Measurements from ENCODE around the gene FGF2. TPM values are rescaled to one million over a fixed set of nuclear protein-coding genes. Genes with fewer than 3 reads are reported as not detected.
"Not testable (repeated sequence)": the region's sequence is repeated elsewhere in the genome, so short reads cannot be mapped to it uniquely, and the experiment has no call there.

The FGF2 gene
- total RNA-seq, 2 donors from 2014 or later = 25.5 to 50.2 TPM

DNA sequence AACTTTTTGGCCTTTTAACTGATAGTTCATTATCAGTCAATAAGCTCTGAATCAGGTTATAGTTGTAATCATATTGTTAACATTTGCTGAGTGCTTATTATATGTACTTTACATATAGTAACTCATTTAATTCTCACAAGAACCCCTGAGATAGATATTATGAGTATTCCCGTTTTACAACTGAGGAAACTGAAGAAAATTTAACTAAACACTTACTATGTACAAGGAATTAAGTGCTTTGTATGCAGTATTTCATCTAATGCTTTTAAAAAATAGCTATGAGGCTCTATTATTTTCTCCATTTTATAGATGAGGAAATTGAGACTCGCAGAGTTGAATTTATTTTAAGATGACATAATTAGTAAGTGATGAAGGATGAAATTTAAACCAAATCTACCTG is 27.7 kb upstream of the FGF2 start:
- H3K27ac ChIP-seq = peak overlapping the region in 1 of 2 donors; percentile 74
- H3K4me3 ChIP-seq = no peak overlapping the region
- DNase-seq (ENCODE audit: low spot score) = no peak
- no peak for ATAC-seq (ENCODE audit: insufficient number of reproducible peaks, low FRiP score, low read depth)
- no peaks in the 10 kb centered on the region for H3K9me3 ChIP-seq
- H3K4me1 ChIP-seq (ENCODE audit: control insufficient read depth in 1 of 2, low read depth in 2 of 2) = peaks cover 8 to 14% of the 10 kb centered on the region in 2 donors
- TF ChIP-seq, protein P1, sequence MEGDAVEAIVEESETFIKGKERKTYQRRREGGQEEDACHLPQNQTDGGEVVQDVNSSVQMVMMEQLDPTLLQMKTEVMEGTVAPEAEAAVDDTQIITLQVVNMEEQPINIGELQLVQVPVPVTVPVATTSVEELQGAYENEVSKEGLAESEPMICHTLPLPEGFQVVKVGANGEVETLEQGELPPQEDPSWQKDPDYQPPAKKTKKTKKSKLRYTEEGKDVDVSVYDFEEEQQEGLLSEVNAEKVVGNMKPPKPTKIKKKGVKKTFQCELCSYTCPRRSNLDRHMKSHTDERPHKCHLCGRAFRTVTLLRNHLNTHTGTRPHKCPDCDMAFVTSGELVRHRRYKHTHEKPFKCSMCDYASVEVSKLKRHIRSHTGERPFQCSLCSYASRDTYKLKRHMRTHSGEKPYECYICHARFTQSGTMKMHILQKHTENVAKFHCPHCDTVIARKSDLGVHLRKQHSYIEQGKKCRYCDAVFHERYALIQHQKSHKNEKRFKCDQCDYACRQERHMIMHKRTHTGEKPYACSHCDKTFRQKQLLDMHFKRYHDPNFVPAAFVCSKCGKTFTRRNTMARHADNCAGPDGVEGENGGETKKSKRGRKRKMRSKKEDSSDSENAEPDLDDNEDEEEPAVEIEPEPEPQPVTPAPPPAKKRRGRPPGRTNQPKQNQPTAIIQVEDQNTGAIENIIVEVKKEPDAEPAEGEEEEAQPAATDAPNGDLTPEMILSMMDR (IDR thresholded peaks at IDR 0.05) = no peak
- no peaks in the 10 kb centered on the region for H3K27me3 ChIP-seq (replicated peaks; ENCODE audit: insufficient read depth)
- H3K36me3 ChIP-seq = no peaks in the 10 kb centered on the region

DNA sequence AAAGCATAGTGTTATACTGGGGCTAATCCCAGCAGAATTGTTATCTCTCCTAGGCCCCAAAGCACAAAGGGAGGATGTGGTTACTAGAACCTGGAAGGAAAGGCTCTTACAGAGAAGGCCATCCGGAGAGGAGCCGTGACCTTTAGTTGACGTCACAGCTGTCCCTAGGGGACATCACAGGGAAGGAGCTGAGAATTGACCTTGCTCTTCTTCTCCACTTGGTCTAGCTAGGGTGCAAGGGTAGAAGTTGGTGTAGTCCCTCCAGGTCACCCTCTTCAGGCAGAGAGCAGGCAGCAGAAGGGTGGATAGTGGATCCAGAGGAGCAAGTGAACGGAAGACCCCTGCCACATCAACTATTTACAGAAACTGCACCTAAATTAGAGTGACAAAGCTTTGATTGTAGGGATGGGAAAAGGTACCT is 22.8 kb upstream of the FGF2 start:
- ATAC-seq (ENCODE audit: insufficient number of reproducible peaks, low FRiP score, low read depth) = no peak

DNA sequence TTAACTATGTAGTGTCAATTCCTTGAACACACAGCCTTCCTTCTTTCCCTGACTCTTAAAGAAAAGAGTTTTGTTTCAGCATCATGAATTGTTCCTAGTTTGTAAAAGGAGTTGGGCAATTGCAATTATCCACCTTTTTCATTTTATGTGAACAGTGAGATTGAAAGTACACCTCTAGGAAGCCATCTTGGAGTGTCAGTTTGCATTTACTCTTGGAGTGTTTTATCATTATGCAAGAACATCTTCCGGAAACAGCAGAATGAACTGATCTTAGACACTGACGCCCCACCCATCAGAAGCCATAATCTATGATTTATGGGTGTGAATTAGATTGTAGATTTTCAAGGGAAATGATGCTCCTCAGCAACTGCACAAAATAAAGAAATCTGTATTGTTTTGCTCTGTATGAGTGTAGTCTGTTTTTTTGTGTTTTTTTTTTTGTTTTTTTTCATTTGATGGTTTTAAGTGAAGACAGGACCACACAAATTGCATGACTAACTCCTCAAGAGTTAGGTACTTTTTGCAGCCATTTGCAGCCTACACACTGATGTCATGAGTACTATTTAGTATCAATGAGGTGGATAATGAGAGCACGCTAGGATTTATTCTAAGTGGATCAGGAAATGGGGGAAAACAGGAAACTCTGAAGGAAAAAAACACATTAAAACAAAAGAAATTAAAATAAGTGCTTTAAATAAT is 19.5 kb upstream of the FGF2 start:
- TF ChIP-seq, protein P1 (IDR thresholded peaks at IDR 0.05) = no peak
- Histone ChIP-seq H3K4me1 (ENCODE audit: control insufficient read depth in 1 of 2, low read depth in 2 of 2) (no peaks in the 10 kb centered on the region), H3K36me3 (no peaks in the 10 kb centered on the region), H3K27ac (no peak overlapping the region), H3K4me3 (no peak overlapping the region), H3K9me3 (no peaks in the 10 kb centered on the region), H3K27me3 (replicated peaks; ENCODE audit: insufficient read depth) (no peaks in the 10 kb centered on the region)
- ATAC-seq (ENCODE audit: insufficient number of reproducible peaks, low FRiP score, low read depth) (no peak), DNase-seq (ENCODE audit: low spot score) (no peak)

More for the DNA sequence above, 22.8 kb upstream of the FGF2 start:
- Histone ChIP-seq H3K27ac (no peak overlapping the region), H3K9me3 (no peaks in the 10 kb centered on the region), H3K4me1 (ENCODE audit: control insufficient read depth in 1 of 2, low read depth in 2 of 2) (peaks cover 1 to 2% of the 10 kb centered on the region in 2 donors), H3K4me3 (no peak overlapping the region), H3K36me3 (no peaks in the 10 kb centered on the region), H3K27me3 (replicated peaks; ENCODE audit: insufficient read depth) (no peaks in the 10 kb centered on the region)
- no peak for DNase-seq (ENCODE audit: low spot score)
- TF ChIP-seq, protein P1 (IDR thresholded peaks at IDR 0.05) = no peak

DNA sequence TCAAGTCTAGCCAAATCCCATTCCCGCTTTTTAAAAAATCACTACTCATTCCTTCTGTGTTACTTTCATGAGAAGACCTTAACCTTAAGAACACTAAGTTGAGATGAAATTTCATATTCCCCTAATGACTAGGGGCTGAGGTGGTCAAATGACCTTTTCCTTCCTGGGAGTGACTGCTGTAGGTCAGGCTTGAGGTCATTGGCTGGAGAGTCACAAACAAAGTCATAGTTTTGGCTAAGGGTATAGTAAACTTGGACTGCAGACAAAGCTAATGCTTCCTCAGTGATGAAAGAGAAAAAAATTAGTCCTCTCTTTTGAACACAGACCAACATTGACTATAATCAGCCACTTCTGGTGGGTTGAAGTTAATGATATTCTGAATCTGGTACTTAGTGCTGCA is 16.0 kb upstream of the FGF2 start:
- ATAC-seq (ENCODE audit: insufficient number of reproducible peaks, low FRiP score, low read depth) = no peak
- no peaks in the 10 kb centered on the region for H3K9me3 ChIP-seq
- DNase-seq (ENCODE audit: low spot score) = no peak
- H3K27me3 ChIP-seq (replicated peaks; ENCODE audit: insufficient read depth) = no peaks in the 10 kb centered on the region
- no peaks in the 10 kb centered on the region for H3K4me1 ChIP-seq (ENCODE audit: control insufficient read depth in 1 of 2, low read depth in 2 of 2)
- no peak overlapping the region for H3K4me3 ChIP-seq
- TF ChIP-seq, protein P1 (IDR thresholded peaks at IDR 0.05) = no peak
- H3K36me3 ChIP-seq = no peaks in the 10 kb centered on the region
- no peak overlapping the region for H3K27ac ChIP-seq

DNA sequence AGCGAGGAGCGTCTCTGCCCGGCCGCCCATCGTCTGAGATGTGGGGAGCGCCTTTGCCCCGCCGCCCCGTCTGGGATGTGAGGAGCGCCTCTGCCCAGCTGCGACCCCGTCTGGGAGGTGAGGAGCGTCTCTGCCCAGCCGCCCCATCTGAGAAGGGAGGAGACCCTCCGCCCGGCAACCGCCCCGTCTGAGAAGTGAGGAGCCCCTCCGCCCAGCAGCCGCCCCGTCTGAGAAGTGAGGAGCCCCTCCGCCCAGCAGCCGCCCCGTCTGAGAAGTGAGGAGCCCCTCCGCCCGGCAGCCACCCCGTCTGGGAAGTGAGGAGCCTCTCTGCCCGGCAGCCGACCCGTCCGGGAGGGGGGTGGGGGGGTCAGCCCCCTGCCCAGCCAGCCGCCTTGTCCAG is 14.8 kb upstream of the FGF2 start:
- not testable (repeated sequence) for H3K4me1 ChIP-seq (ENCODE audit: control insufficient read depth in 1 of 2, low read depth in 2 of 2); H3K9me3 ChIP-seq; H3K4me3 ChIP-seq; DNase-seq (ENCODE audit: low spot score); ATAC-seq (ENCODE audit: insufficient number of reproducible peaks, low FRiP score, low read depth); H3K27me3 ChIP-seq (replicated peaks; ENCODE audit: insufficient read depth); H3K36me3 ChIP-seq; H3K27ac ChIP-seq

DNA sequence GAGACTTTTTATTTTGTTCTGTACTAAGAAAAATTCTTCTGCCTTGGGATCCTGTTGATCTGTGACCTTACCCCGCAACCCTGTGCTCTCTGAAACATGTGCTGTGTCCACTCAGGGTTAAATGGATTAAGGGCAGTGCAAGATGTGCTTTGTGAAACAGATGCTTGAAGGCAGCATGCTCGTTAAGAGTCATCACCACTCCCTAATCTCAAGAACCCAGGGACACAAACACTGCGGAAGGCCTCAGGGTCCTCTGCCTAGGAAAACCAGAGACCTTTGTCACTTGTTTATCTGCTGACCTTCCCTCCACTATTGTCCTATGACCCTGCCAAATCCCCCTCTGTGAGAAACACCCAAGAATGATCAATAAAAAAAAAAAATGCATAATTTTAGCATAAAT is 13.8 kb upstream of the FGF2 start:
- not testable (repeated sequence) for H3K27me3 ChIP-seq (replicated peaks; ENCODE audit: insufficient read depth); H3K4me1 ChIP-seq (ENCODE audit: control insufficient read depth in 1 of 2, low read depth in 2 of 2); ATAC-seq (ENCODE audit: insufficient number of reproducible peaks, low FRiP score, low read depth)

More for the DNA sequence above, 13.8 kb upstream of the FGF2 start:
- H3K9me3 ChIP-seq; DNase-seq (ENCODE audit: low spot score); H3K27ac ChIP-seq; H3K36me3 ChIP-seq; H3K4me3 ChIP-seq: not testable (repeated sequence)

Measured in thoracic aorta (tissue), 2 donors.